C1 segment of cervical spinal cord (tissue), 14 donors: Measurements from ENCODE around the gene WBP11.

Experiments
- DNase-seq, 14 donors: peaks; one replicate each; lab custom pipeline; 2025; lab: John Stamatoyannopoulos, UW

The WBP11 gene

GRCh38 chr12:14824012-14824634 is 20.8 kb upstream of the WBP11 start:
- no peak for DNase-seq

DNA sequence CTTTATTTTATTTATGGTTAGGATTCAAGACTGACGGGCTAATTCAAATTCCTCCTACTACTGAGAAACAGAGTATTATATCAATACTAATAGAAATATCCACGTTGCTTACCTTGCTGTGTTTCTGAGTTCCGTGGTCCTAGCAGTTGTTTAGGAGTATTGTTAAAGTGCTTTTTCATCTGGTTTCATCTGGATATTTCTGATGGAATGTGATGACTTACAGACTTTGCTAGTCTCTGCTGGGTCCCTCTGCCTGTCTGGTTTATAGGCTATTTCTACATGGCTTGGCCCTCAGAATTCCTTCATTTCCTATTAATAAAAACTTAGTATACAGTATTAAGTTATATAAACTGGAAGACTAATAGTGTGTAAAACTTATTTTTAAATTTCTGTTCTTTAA is 10.7 kb upstream of the WBP11 start, which contains the start of gene SMCO3:
Gene SMCO3 (minus strand): TSS at position 169 of the 400 bp plus-strand sequence. CDS start 7,502 bp downstream, outside the sequence.
- no peak for DNase-seq

- DNase-seq: no peak
These were observed 8.2 kb upstream of the WBP11 start for GRCh38 chr12:14811486-14811885.

DNA sequence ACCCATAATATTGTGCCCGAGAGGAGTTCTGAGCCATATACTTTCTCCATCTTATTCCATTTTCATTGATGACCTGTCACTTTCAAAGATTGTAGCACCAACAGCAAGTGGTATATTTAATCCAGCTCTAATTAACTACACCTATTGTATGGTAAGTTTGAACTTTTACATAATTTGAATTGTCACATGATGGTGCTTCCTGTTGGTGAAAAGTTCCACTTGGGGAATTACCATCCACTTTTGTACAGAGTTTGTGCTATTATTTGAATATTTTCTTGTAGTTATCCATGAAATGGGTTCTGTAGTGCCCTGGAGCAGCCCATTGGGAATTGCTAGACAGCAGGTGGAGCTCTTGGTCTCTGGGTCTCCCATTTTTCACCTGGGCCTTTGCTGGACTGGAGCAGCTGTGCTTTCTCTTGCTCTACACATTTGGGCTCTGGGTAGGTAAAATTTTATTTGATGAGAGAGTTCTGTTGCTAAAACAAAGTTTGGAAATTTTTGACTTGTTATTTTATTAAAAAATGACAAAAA is 7.7 kb upstream of the WBP11 start:
- no peak for DNase-seq

DNA sequence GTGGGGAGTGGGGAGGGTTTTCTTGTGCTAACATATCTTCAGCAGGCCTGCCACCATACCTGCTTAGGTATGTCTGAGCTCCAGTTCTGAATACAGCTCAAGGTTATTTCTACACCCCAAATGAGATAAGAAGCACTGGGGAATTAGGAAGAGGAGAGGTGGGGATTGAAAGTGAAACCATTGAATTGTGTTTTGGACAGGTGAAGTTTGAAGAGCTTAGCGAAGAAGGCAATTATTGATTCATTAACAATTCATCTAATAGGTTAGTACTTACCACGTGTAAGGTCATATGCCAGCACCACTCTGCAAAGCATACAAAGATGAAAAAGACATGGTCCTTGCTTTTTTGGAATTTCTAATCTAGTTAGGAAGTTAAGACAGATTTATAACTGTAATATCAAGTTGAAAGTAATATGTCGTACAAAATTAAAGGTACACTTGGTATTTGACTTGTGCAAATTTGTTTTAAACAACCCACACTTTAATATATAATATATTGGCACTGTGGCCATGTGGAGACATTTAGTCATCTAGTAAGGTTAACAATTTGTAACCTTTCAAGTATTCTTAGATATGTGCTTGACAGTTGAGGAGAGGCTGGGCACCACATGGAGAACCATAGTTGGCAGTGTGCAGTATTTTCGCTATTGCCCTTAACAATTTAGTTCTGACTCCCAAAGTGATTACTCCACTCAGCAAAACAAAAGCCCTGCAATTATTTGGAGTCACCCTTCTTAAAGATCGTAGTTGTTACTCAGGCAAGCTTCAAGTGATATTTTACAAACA is 7.1 kb upstream of the WBP11 start:
- DNase-seq: no peak

- no peak for DNase-seq
These were observed 517 bp upstream of the WBP11 start for GRCh38 chr12:14803830-14804160.

DNA sequence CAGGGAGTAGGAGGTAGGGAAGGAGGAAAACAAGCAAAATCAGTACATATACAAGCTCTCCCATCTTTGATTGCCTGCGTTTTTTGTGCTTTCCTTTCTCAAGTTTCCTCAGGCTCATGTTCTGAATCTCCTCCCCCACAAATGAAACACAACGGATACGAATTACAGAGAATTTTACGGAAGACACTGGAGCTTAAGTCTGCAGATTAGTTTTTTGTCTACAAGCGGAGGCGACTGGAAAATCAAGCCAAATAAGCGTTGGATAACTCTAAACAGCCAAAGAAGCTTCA is 612 bp downstream of the WBP11 start:
- DNase-seq: no peak

- no peak for DNase-seq
These were observed 1.0 kb downstream of the WBP11 start for GRCh38 chr12:14802247-14802646.

GRCh38 chr12:14795028-14795448 is 8.2 kb downstream of the WBP11 start:
- DNase-seq: no peak

DNA sequence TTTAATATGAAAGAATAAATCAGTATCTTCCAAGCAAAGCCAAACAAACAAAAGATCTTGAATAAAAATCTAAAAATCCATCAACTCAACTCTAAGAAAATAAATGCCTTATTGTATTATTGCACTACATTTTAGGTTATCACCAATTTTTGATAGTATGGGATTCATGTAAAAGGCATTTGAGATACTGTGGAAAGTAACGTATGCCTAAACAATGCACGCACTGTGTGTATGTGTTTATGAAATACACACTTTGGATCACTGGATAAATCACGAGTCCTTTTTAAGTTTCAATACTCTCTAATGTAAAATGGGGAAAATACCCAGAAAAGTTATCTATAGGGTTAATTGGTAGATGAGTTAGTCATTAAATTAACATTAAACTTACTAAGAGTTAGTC is 17.7 kb downstream of the WBP11 start:
- no peak for DNase-seq

- DNase-seq: no peak
These were observed 18.8 kb downstream of the WBP11 start for GRCh38 chr12:14784471-14784870.

- DNase-seq: no peak
These were observed 20.5 kb downstream of the WBP11 start for GRCh38 chr12:14782756-14783155.

- DNase-seq: no peak
These were observed 21.7 kb downstream of the WBP11 start for GRCh38 chr12:14781563-14781962.

GRCh38 chr12:14780859-14781258 is 22.4 kb downstream of the WBP11 start:
- DNase-seq: no peak

DNA sequence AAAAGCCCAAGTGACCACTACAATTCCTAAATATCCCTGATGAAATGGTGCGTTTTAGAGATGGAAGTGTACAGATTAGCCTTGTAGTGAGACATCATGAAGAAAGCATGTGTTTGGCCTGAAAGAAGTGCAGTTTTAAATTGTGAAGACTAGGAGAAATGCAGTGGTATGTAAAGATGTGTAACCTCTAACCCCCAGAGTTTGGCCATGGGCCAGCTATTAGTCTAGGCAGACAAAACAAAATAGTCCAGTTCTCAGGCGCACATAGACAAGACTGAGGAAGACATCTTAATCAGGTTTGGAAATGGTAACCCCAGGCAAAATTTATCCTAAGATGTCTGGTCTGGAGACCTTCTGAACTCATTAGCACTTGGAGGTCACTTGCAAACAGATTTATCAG is 23.4 kb downstream of the WBP11 start:
- DNase-seq: no peak

DNA sequence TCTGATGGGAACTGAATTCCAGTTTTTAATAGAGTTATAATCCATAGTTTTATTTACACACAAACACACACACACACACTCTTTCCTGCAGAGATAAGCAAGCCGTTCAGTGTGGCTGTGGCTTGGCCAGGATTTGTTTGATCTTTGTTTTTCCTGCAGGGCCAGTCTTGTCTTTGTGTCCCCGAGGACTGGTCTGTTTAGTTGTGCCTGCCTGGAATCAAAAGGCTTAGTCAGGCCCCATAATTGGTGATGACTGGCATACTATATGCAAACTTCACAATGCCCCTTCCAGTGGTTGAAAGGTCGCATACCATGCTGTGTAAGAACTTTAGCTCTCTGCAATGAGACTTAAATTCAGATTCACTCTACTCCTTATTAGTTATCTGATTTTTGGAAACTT is 26.0 kb downstream of the WBP11 start:
- no peak for DNase-seq

DNA sequence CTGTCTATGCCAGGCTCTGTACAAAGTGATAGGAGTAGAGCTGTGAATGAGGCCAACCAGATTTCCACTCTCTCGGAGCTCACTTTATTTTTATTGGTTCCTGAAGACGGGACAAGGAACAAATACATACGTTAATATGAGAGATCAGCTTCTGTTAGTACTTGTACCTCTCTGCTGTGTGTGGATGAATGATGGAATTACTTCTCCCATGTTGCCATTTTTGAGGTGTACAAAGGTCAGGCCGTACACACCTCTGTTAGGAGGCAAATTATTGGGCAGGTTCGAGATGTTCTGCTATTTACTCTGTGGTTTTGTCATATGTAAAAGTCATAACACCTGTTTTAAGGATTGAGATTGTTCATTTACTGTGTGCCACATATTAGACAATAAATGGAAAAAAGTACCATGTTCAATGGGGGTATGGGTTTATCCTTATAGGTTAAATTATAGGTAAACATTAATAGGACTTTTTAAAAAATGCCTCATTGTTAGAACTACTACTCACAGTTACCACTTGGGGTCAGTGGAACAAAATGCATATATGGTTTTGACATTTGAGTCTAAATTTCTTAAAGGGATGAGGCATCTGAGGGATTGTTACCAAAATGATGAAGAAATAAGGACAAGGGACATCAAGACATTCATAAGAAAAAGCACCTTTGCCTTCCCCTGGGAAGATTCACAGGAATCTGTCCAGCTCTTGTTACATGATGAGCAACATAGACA is 26.9 kb downstream of the WBP11 start:
- no peak for DNase-seq

DNA sequence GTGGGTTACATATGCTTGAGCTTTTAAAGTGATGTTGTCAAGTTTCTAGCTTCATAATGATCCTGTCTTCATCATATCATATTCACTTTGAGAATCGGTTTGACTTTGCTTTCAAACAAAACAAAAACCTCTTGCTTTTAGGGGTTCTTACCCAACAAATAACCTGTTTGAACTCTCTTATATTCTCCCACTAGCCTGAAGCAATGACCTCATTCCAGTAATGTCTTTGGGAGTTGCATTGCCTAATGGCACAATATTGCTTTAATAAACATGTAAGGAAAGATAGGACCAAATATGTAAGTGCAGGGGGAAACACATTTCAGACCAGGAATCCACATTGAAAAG is 27.7 kb downstream of the WBP11 start:
- DNase-seq: no peak

DNA sequence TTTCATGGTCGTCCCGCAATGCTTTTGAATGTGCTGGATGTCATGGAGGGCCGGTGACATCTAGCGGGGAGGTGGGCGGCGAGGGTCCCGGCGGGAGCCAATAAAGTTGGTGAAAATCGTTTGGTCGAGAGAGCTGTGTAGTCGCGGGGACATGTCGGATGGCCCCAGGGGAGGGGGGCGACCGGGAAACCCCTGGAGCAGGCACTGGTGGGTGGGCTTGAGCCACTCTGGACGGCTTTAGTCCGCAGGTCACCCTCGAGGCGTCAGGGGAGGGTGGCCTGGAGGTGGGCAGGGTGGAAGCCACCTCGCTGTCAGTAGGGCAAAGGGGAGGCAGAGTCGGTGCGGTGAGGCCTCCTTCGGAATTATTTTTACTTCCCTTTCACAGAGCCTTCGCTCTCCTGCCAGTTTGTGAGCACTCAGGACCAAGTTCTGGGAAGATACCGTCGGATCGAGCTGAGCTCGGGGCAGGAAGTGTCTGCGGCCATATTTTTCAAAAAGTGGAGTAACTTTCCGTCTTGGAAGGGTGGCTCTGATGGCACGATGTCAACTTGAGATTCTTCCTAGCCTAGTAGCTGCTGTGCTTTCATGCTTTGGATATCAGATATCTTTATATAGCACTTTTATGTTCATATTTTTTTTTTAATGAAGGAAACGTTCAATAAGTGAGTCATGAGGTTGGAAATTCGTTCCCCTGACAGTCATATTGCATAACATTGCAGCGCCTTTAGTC is 28.2 kb downstream of the WBP11 start:
- peak in 6 of 14 donors; percentile 9 to 76 (median 60) for DNase-seq

DNA sequence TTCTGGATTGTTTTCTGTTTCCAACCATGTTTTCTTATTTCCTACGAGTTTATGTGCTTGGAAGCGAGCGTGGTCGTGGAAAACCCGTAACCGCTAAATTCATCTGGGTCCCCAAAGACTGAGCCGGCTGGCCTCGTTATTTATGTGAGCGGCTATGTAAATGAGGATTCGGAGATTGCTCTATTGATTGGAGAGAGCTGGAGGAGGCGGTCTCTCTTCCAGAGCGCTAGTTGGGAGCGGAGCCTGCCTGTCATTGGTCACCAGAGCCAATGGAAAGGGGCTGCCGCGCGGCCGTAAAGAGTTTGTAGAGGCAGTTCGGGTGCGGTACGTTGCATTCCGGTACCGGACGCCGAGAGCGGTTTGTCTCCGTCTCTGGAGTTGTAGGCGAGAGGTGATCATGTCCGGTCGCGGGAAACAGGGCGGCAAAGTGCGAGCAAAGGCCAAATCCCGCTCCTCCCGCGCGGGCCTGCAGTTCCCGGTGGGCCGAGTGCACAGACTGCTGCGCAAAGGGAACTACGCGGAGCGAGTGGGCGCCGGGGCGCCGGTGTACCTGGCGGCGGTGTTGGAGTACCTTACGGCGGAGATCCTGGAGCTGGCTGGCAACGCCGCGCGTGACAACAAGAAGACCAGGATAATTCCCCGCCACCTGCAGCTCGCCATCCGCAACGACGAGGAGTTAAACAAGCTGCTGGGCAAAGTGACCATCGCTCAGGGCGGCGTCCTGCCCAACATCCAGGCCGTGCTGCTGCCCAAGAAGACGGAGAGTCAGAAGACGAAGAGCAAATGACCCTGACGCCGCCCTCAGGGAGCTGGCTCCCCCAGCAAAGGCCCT is 29.0 kb downstream of the WBP11 start:
- peak; percentile 36 to 94 (median 87) for DNase-seq

DNA sequence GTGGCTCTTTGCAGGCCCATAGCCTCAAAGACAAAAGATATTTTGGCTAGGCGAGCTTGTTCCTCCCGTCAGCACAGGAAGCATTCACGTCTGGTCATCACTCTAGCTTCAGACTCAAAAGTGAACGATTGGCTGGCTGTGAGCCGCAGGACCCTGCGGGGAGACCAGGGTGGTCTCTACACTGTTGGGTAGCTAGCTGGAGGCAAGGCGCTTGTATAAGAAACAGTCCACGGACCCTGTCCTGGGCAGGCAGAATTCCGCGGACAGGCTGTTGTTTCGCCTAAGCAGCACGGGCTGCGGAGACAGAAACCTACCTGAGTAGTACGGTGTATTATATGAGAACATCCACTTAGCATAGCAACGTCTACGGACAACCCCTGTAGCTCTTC is 29.6 kb downstream of the WBP11 start:
- DNase-seq: peak in 1 of 14 donors; percentile 24
